SU-DHL-6 (cell line): ENCODE data around the gene MCAT.

Experiments used
- H2AFZ ChIP-seq: fragments of 200-600 bp; sonication (generic); 2 replicates; pipeline ENCODE4 v1.6.1; 2014; ENCODE audit warnings: low read depth, mild to moderate bottlenecking, moderate library complexity, mixed read lengths, antibody characterized with exemption, low read length; ENCODE audit not compliant: severe bottlenecking
- H3F3A ChIP-seq: fragments of 200-600 bp; shearing (Covaris generic); 2 replicates; pipeline ENCODE4 v1.6.0; 2016; ENCODE audit warnings: antibody characterized with exemption, mild to moderate bottlenecking; ENCODE audit not compliant: insufficient read depth
- H3K27ac ChIP-seq: fragments of 200-600 bp; sonication (generic); 2 replicates; pipeline ENCODE4 v1.5.1; 2016; ENCODE audit warnings: low read depth, mild to moderate bottlenecking, low read length, moderate library complexity, mixed read lengths
- H3K27me3 ChIP-seq: fragments of 200-600 bp; sonication (generic), shearing (Covaris generic); 2 replicates; pipeline ENCODE4 v1.6.0; 2014; ENCODE audit warnings: mild to moderate bottlenecking, low read length
- H3K36me3 ChIP-seq: fragments of 200-600 bp; sonication (generic); 2 replicates; pipeline ENCODE4 v1.6.1; 2014; ENCODE audit warnings: mild to moderate bottlenecking, low read length, mixed read lengths
- H3K4me2 ChIP-seq: fragments of 300-600, 200-600 bp; shearing (Covaris generic), sonication (generic); 2 replicates; pipeline ENCODE4 v1.6.0; 2014; ENCODE audit warnings: low read length, low read depth, mild to moderate bottlenecking; ENCODE audit not compliant: poor library complexity, severe bottlenecking
- H3K4me3 ChIP-seq: fragments of 200-600 bp; sonication (generic); 2 replicates; pipeline ENCODE4 v1.5.1; 2014; ENCODE audit warnings: antibody characterized with exemption, low read length, mild to moderate bottlenecking, mixed read lengths; ENCODE audit not compliant: insufficient read depth, poor library complexity, severe bottlenecking
- H3K79me2 ChIP-seq: fragments of 200-600 bp; sonication (generic); 2 replicates; pipeline ENCODE4 v1.6.1; 2014; ENCODE audit warnings: mild to moderate bottlenecking, low read length, moderate library complexity; ENCODE audit not compliant: insufficient read depth
- H3K9ac ChIP-seq: fragments of 200-600 bp; sonication (generic); 2 replicates; pipeline ENCODE4 v1.7.0; 2014; ENCODE audit warnings: mild to moderate bottlenecking, low read length
- H3K9me2 ChIP-seq: fragments of 200-600 bp; sonication (generic); replicated peaks from 2 replicates; pipeline ENCODE4 v1.6.1; 2014; ENCODE audit warnings: low read length; ENCODE audit not compliant: insufficient read depth
- H3K9me3 ChIP-seq: fragments of 200-600 bp; sonication (generic); 2 replicates; pipeline ENCODE4 v1.6.1; 2014; ENCODE audit warnings: low read length, mixed read lengths; ENCODE audit not compliant: insufficient read depth
- H4K20me1 ChIP-seq: fragments of 200-600 bp; sonication (generic); 2 replicates; pipeline ENCODE4 v1.6.1; 2014; ENCODE audit warnings: low read depth, mild to moderate bottlenecking, antibody characterized with exemption, low read length, moderate library complexity, mixed read lengths
- CTCF ChIP-seq: fragments of 200-600 bp; sonication (generic); IDR thresholded peaks from one replicate; pipeline ENCODE4 v1.5.1; 2017; ENCODE audit warnings: antibody characterized with exemption, mild to moderate bottlenecking, low read length, moderate library complexity; ENCODE audit not compliant: insufficient read depth, poor library complexity, severe bottlenecking
- EZH2phosphoT487 ChIP-seq: fragments of 200-600 bp; sonication (generic), shearing (Covaris generic); conservative IDR thresholded peaks from 2 replicates; pipeline ENCODE4 v1.6.1; 2018; ENCODE audit warnings: mild to moderate bottlenecking, antibody characterized with exemption, low read length, moderate library complexity, mixed read lengths

Gene MCAT

GRCh38 chr22:43152357-43153071 lies 9.3 kb upstream of the MCAT start:
- Histone ChIP-seq H3K27me3 (0 out of 2 replicates have a peak, but pooled peaks cover 3% of the 10 kb centered on the region), H3K9ac (no peak overlapping the region), H3K9me3 (no peaks in the 10 kb centered on the region), H4K20me1 (no peaks in the 10 kb centered on the region), H2AFZ (no peak overlapping the region), H3F3A (no peaks in the 10 kb centered on the region; the same call in 1 of the 2 replicates), H3K4me2 (no peak overlapping the region), H3K36me3 (no peaks in the 10 kb centered on the region), H3K9me2 (no peaks in the 10 kb centered on the region), H3K4me3 (no peak overlapping the region), H3K27ac (no peak overlapping the region), H3K79me2 (no peaks in the 10 kb centered on the region)
- TF ChIP-seq CTCF: no peak
- no peak for TF ChIP-seq EZH2phosphoT487

- Histone ChIP-seq H3K9ac (no peak overlapping the region), H3K9me2 (no peaks in the 10 kb centered on the region), H2AFZ (no peak overlapping the region), H3F3A (no peaks in the 10 kb centered on the region; the same call in 1 of the 2 replicates), H3K36me3 (no peaks in the 10 kb centered on the region), H3K79me2 (no peaks in the 10 kb centered on the region), H3K27ac (no peak overlapping the region), H4K20me1 (no peaks in the 10 kb centered on the region), H3K27me3 (0 out of 2 replicates have a peak, but pooled peaks cover 3% of the 10 kb centered on the region), H3K4me3 (no peak overlapping the region), H3K4me2 (no peak overlapping the region), H3K9me3 (no peaks in the 10 kb centered on the region)
- TF ChIP-seq EZH2phosphoT487 (no peak), CTCF (no peak)
Observed at GRCh38 chr22:43152003-43152356, 8.8 kb upstream of the MCAT start.

GRCh38 chr22:43151251-43152002 lies 8.2 kb upstream of the MCAT start, which contains the start of gene TSPO:
Gene TSPO, plus strand, starts transcription at chr22:43151559. Its CDS starts 7,680 bp downstream, at chr22:43159239.
- H3K79me2 ChIP-seq: no peaks in the 10 kb centered on the region
- no peaks in the 10 kb centered on the region for H4K20me1 ChIP-seq
- H3K9me3 ChIP-seq: no peaks in the 10 kb centered on the region
- TF ChIP-seq EZH2phosphoT487 (0 out of 2 replicates have a peak, but pooled peaks have one; percentile 79), CTCF (no peak)
- no peaks in the 10 kb centered on the region for H3K36me3 ChIP-seq
- H3K9ac ChIP-seq: no peak within 1 kb of the TSS
- no peak within 1 kb of the TSS for H3K27ac ChIP-seq
- 0 out of 2 replicates have a peak, but pooled peaks cover 3% of the 10 kb centered on the region for H3K27me3 ChIP-seq
- no peaks in the 10 kb centered on the region; the same call in 1 of the 2 replicates for H3F3A ChIP-seq
- peak within 1 kb of the TSS; percentile 24 for H3K4me2 ChIP-seq
- no peaks in the 10 kb centered on the region for H3K9me2 ChIP-seq
- H2AFZ ChIP-seq: no peak within 1 kb of the TSS
- H3K4me3 ChIP-seq: no peak within 1 kb of the TSS
